Activated T-helper 17 cell treated with anti-CD3 and anti-CD28 coated beads, Interleukin-2, amount 50 U/mL, for 72 hours (primary cell): ENCODE data around the gene FAAP20. TPM values are rescaled to one million over a fixed set of nuclear protein-coding genes. Genes with fewer than 3 reads are reported as not detected.

Experiments used
- ATAC-seq: fragments of 150-1000 bp; cut with Tn5 transposase; replicated peaks from 2 replicates; pipeline ENCODE4 v1.10.0; 2021; ENCODE audit warnings: mild to moderate bottlenecking, moderate library complexity
- H3K27ac Mint-ChIP-seq: one replicate; pipeline ENCODE4 v1.8.0; 2022; ENCODE audit warnings: mixed read lengths
- H3K27me3 Mint-ChIP-seq: one replicate; pipeline ENCODE4 v1.8.0; 2022; ENCODE audit warnings: mixed read lengths
- H3K36me3 Mint-ChIP-seq: one replicate; pipeline ENCODE4 v1.8.0; 2022; ENCODE audit warnings: low read depth, mild to moderate bottlenecking, mixed read lengths
- H3K4me1 Mint-ChIP-seq: one replicate; pipeline ENCODE4 v1.8.0; 2022; ENCODE audit warnings: mixed read lengths
- H3K4me3 Mint-ChIP-seq: one replicate; pipeline ENCODE4 v1.8.0; 2022; ENCODE audit warnings: mild to moderate bottlenecking, mixed read lengths
- H3K9me3 Mint-ChIP-seq: one replicate; pipeline ENCODE4 v1.8.0; 2022; ENCODE audit warnings: mixed read lengths
- total RNA-seq, 2 donors: library from RNA; stranded (reverse); gene quantifications; one replicate each; pipeline ENCODE4 v1.2.3, GENCODE V29; 2022

Gene FAAP20
- total RNA-seq, 2 donors from 2014 or later: 56.7 to 68.3 TPM

DNA sequence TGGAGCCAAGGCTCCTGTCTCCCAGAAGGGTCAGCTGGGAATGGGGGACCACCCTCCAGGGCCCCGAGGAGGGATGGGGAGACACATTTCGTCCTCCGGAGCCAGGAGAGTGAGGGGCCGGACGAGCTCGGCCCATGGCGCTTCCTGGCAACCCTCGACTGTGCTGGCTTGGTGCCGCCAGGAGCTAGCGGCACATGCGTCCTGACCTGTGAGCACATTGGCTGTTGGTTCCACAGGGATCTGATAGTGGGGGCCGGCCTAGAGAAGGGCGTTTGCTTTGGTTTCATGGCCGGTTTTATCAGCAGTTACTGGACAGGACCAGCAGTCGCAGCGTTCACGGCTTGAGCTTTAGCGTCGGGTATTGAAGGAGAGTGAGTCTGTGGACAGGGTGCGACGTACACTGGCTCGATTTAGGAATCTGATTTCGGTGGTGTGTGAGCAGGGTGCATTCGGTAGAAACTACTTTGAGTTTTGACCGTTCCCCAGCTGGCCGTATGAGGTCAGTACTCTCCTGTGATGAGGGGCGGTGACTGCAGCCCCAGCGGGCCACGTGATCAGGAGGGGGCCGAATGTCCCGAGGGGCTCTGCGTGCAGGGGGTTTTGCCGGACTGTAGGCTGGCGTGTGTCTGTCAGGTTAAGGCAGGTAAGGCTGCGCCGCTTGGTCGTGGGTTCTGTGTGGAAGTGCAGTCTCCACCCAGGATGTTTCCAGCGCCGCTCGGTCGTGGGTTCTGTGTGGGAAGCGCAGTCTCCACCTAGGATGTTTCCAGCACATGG lies 18.7 kb downstream of the FAAP20 start:
- ATAC-seq: no peak
- H3K36me3 Mint-ChIP-seq: no peaks in the 10 kb centered on the region
- no peak overlapping the region for H3K27ac Mint-ChIP-seq
- H3K9me3 Mint-ChIP-seq: no peaks in the 10 kb centered on the region
- no peaks in the 10 kb centered on the region for H3K27me3 Mint-ChIP-seq
- H3K4me1 Mint-ChIP-seq: no peaks in the 10 kb centered on the region
- H3K4me3 Mint-ChIP-seq: no peak overlapping the region

DNA sequence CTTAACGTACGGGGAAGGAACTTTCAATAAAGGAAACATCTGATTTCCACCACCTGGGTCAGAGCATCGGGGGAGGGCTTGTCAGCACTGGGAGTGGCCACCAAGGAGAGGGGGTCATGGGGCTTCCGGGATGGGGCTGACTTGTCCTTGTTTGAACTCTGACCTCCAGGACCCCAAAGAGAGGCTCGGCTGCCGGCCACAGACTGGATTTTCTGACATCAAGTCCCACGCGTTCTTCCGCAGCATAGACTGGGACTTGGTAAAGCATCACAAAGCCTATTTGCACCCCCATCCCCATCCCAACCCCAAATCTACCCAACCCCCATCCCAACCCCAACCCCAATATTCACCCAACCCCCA lies 19.5 kb downstream of the FAAP20 start:
- H3K9me3 Mint-ChIP-seq: no peaks in the 10 kb centered on the region
- H3K4me1 Mint-ChIP-seq: no peaks in the 10 kb centered on the region
- H3K36me3 Mint-ChIP-seq: no peaks in the 10 kb centered on the region
- no peak overlapping the region for H3K27ac Mint-ChIP-seq
- peak overlapping the region; percentile 61 for H3K4me3 Mint-ChIP-seq
- ATAC-seq: no peak
- H3K27me3 Mint-ChIP-seq: no peaks in the 10 kb centered on the region

DNA sequence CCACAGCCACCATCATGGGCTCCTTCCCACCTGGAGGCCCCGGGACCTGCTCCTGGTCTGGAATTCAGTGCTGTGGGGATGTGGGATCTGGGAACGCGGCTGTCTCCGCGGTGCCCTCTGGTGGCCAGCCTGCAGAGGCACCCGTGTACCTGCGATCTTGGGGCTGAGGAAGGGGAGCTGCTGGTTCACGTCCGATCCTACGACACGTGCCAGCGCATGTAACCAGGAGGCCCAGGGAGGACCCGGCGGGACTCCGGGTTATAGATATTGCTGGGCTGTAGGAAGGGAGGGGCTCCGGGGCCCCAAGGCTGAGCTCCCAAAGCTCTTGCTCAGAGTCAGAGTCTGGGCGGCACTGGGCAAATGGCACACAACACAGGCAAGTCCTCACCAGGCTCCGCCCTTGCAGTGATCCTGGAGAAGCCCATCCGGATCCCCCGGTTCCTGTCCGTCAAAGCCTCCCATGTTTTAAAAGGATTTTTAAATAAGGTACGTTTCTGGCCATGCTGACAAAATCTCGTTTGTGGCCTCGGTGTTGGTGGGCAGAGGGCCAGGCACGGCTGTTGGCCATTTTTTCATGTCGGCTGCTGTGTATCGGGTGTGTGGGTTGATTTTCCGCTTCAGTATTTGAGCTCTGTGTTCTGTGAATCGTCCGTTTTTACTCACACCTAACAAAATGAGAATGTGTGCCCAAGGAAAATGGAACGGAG lies 20.1 kb downstream of the FAAP20 start:
- no peaks in the 10 kb centered on the region for H3K36me3 Mint-ChIP-seq
- no peaks in the 10 kb centered on the region for H3K4me1 Mint-ChIP-seq
- H3K27me3 Mint-ChIP-seq: no peaks in the 10 kb centered on the region
- H3K9me3 Mint-ChIP-seq: no peaks in the 10 kb centered on the region
- ATAC-seq: peak; percentile 85
- no peak overlapping the region for H3K27ac Mint-ChIP-seq
- H3K4me3 Mint-ChIP-seq: peak overlapping the region; percentile 61

DNA sequence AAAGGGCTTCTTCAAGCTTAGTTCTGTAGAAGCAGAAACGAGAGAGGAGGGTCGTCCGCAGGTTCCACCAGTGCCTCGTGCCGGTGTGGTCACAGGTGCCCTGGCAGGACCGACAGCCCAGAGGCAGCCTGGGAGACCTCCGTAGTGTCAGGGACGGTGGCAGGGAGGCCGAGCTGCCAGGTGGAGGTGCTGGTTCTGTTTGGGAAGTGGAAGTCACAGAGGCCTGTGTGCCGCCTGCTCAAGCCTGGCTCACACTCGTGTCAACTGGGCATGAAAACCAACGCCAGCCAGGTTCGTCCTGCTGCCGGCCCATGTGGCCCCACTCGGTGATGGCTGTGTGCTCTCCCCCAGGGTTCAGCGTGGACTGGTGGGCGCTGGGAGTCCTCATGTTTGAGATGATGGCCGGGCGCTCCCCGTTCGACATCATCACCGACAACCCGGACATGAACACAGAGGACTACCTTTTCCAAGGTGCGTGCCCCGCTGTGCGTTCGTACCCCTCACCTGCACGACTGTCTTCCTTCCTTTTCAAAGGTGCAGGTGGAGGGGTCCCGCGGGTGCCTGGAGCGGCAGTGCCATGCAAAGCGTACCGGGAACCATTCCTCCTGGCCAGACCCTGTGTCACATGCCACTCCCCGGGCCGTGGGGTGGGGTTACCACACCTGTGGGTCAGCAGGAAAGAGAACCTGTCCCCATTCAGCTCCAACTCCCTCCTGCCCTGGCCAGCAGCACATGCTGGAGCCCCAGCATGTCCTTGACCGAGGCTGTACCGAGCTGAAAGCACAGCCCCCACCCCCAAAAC lies 20.8 kb downstream of the FAAP20 start:
- H3K36me3 Mint-ChIP-seq: no peaks in the 10 kb centered on the region
- no peak overlapping the region for H3K27ac Mint-ChIP-seq
- no peaks in the 10 kb centered on the region for H3K27me3 Mint-ChIP-seq
- H3K4me1 Mint-ChIP-seq: no peaks in the 10 kb centered on the region
- H3K4me3 Mint-ChIP-seq: no peak overlapping the region
- ATAC-seq: peak; percentile 22
- H3K9me3 Mint-ChIP-seq: no peaks in the 10 kb centered on the region

DNA sequence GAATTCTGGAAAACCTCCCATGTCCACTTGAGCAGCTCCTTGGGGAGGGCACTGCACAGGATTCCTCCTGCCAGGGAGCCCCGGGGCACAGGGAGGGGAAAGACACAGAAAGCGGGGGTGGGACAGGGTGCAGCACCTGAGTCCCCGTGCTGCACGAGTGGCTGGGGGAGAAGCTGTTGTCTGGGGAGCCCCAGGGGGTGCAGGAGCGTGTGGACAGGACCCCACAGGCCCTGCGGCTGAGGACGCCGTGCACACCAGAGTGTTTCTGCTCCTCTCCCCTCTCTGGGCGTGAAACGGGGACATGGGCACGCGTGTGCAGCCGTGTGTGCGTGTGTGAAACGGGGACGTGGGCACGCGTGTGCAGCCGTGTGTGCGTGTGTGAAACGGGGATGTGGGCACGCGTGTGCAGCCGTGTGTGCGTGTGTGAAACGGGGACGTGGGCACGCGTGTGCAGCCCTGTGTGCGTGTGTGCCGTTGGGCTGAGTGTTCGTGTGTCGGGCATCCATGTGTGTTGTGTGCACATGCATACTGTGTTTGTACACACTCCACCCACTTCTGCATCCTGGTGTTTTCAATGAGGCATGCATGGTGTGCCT lies 21.9 kb downstream of the FAAP20 start:
- Mint-ChIP-seq H3K4me3 (no peak overlapping the region), H3K27ac (no peak overlapping the region), H3K27me3 (no peaks in the 10 kb centered on the region), H3K36me3 (no peaks in the 10 kb centered on the region), H3K4me1 (no peaks in the 10 kb centered on the region), H3K9me3 (no peaks in the 10 kb centered on the region)
- no peak for ATAC-seq

DNA sequence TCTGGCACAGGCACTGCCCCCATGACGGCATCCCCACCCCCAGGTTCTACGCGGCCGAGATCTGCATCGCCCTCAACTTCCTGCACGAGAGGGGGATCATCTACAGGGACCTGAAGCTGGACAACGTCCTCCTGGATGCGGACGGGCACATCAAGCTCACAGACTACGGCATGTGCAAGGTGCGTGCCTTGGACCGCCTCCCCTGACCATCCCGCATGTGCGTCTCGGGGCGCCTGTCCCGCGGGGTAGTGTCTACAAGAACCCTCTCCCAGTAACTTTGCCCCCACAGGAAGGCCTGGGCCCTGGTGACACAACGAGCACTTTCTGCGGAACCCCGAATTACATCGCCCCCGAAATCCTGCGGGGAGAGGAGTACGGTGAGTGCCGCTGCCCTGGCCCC lies 22.6 kb downstream of the FAAP20 start:
- Mint-ChIP-seq H3K9me3 (no peaks in the 10 kb centered on the region), H3K4me3 (no peak overlapping the region), H3K27me3 (no peaks in the 10 kb centered on the region), H3K4me1 (no peaks in the 10 kb centered on the region), H3K36me3 (no peaks in the 10 kb centered on the region), H3K27ac (no peak overlapping the region)
- no peak for ATAC-seq

DNA sequence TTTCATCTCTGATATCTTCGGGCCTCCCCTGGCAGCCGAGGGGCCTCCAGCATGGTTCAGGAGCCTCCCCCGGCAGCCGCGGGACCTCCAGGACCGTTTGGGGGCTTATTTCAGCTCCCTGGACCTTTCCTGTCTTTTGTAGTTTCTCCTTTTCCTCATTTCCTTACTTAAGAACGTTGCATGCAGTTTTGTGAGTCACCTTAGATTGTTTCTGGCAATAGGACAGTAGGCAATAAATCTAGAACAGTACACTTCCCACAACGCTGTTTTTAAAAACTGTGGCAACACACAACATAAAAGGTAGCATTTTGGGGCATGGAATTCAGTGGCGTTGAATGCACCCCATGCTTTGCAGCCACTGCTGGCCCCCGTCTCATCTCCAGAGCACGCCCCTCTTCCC lies 24.4 kb downstream of the FAAP20 start:
- ATAC-seq: no peak
- Mint-ChIP-seq H3K27ac (no peak overlapping the region), H3K9me3 (no peaks in the 10 kb centered on the region), H3K36me3 (no peaks in the 10 kb centered on the region), H3K27me3 (no peaks in the 10 kb centered on the region), H3K4me3 (no peak overlapping the region), H3K4me1 (no peaks in the 10 kb centered on the region)

DNA sequence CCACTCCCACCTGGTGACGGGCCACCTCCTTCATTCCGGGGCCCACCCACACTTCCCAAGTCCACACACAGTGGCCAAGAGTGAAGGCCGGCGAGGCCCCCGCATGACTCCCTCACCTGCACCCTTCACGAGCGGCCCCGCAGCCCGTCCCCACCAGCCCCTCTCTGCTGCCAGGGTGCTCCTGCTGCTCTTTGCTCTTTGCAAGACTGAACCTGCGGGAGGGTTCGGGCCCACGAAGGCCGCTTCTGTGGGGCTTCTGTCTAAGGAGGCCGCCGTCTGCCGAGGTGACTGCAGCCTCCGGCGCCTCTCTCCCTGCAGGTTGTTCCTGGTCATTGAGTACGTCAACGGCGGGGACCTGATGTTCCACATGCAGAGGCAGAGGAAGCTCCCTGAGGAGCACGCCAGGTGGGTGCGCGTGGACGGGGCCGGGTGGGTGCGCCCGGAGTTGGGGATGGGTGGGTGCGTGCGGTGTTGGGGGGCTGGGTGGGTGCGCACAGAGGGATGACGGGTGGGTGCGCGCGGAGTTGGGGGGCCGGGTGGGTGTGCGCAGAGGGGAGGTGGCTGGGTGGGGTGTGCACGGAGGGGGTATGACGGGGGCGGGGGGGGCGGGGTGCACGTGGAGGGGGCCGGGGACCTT lies 25.3 kb downstream of the FAAP20 start:
- H3K4me3 Mint-ChIP-seq: no peak overlapping the region
- no peak overlapping the region for H3K27ac Mint-ChIP-seq
- no peaks in the 10 kb centered on the region for H3K4me1 Mint-ChIP-seq
- no peaks in the 10 kb centered on the region for H3K27me3 Mint-ChIP-seq
- no peaks in the 10 kb centered on the region for H3K36me3 Mint-ChIP-seq
- H3K9me3 Mint-ChIP-seq: no peaks in the 10 kb centered on the region
- no peak for ATAC-seq

DNA sequence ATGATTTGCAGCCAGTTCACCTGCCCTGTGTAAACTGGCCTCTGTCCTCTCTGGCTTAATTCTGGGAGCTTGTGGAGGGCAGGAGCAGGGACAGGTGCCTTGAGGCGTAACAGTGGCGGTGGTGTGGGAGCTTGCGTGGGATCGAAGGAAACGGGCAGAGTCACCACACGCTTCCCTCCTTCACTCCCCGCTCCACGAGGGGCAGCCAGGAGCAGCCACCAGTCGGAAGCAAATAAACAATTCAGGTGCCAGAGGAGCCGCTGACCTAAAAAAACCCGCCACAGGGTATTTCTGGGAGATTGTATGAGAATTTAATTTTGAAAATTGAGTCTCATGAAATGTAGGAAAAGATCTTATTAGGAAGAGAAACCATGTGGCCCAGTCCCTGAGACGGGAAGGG lies 26.0 kb downstream of the FAAP20 start:
- Mint-ChIP-seq H3K4me1 (no peaks in the 10 kb centered on the region), H3K36me3 (no peaks in the 10 kb centered on the region), H3K4me3 (no peak overlapping the region), H3K9me3 (no peaks in the 10 kb centered on the region), H3K27ac (no peak overlapping the region), H3K27me3 (no peaks in the 10 kb centered on the region)
- no peak for ATAC-seq

DNA sequence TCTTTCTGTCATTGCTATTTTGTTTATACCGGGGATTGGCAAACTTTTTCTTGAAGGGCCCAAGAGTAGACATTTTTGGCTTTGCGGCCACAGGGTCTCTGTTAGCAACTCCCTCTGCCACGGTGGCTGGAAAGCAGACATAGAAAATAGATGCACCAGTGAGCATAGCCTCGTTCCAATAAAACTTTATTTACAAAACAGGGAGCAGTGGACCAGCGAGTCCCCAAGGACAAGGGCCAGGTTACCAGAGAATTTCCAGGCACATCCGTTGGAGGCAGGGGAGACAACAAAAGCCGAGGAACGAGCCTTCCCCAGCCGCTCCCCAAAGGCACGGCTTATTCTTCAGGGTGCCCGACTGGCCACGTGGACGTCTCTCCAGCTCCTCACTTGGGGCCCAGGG lies 26.5 kb downstream of the FAAP20 start:
- ATAC-seq: no peak
- Mint-ChIP-seq H3K9me3 (no peaks in the 10 kb centered on the region), H3K27ac (no peak overlapping the region), H3K4me1 (no peaks in the 10 kb centered on the region), H3K4me3 (no peak overlapping the region), H3K36me3 (peaks cover under 1% of the 10 kb centered on the region), H3K27me3 (no peaks in the 10 kb centered on the region)

DNA sequence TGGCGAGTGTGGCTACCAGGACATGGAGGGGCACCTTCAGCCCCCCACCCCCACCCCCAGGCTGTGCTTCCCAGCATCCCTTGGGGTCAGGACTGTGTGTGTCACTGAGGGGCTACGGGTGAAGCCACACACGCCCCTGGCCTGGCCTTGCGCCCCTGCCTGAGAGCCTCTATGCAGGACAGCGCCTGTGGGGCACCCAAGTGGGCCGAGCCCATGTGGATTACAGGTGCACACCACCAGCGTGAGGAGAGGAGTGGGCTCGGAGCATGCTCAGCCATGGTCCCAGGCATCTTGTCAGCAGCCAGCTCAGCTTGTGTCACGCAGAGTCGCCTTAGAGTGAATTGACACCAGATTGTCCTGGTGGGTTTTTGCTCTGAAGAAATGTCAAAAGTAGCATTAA lies 27.9 kb downstream of the FAAP20 start:
- Mint-ChIP-seq H3K9me3 (no peaks in the 10 kb centered on the region), H3K4me3 (no peak overlapping the region), H3K36me3 (peaks cover 5% of the 10 kb centered on the region), H3K27ac (no peak overlapping the region), H3K4me1 (peaks cover 5% of the 10 kb centered on the region), H3K27me3 (no peaks in the 10 kb centered on the region)
- no peak for ATAC-seq

DNA sequence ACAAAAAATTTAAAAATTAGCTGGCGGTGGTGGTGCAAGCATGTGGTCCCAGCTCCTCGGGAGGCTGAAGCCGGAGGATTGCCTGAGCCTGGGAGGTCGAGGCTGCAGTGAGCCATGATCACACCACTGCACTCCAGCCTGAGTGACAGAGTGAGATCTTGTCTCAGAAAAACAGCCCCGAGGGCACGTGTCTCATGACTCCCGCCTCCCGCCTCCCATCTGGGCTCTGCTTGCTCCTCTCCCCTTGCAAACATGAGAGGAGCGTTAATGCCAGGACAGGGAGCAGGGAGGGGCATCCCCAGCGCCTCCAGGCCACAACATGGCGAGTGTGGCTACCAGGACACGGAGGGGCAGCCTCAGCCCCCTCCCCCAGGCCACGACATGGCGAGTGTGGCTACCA lies 28.3 kb downstream of the FAAP20 start:
- Mint-ChIP-seq H3K4me3 (no peak overlapping the region), H3K4me1 (peaks cover 5% of the 10 kb centered on the region), H3K27ac (no peak overlapping the region), H3K9me3 (no peaks in the 10 kb centered on the region), H3K36me3 (peaks cover 5% of the 10 kb centered on the region), H3K27me3 (no peaks in the 10 kb centered on the region)
- ATAC-seq: no peak

DNA sequence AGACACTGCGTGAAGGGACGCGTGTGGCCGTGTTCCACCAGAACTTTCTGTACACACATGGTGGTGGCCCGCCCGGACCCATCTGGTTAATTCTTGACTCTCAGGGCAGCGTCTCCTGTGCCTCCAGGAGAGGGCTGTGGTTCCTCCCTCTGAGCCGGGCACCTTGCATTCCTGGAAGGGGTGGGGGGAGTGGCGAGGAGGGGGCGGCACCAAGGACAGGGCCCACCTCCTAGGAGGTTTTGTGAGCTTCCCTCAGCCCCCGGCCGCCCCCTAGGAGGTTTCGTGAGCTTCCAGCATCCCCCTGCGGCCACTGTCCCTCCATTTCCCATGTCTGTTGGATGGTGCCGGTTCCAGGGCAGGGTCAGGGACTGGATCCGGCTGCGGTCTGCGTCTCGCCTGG lies 28.9 kb downstream of the FAAP20 start:
- Mint-ChIP-seq H3K36me3 (peaks cover 5% of the 10 kb centered on the region), H3K4me3 (no peak overlapping the region), H3K9me3 (no peaks in the 10 kb centered on the region), H3K4me1 (peaks cover 5% of the 10 kb centered on the region), H3K27ac (no peak overlapping the region), H3K27me3 (no peaks in the 10 kb centered on the region)
- no peak for ATAC-seq

DNA sequence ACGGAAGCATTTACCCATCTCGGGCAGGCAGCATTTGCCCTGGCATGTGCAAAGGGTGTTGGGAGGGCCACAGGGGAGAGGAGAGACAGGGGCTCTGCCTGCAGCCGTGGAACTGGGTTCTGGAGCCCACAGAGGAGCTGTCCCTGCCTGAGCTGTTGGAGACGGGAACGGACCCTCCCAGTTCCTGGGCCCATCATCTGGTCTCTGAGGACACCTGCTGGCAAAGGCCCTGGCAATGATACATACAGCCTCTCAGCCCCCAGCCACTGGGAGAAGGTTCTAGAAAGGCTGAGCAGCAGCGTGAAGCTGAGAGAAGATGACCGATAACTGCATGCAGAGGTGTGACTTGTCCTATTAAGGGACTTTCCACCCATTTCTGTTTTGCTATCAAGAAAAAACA lies 31.4 kb downstream of the FAAP20 start:
- H3K4me1 Mint-ChIP-seq: peaks cover 5% of the 10 kb centered on the region
- H3K27ac Mint-ChIP-seq: no peak overlapping the region
- no peak for ATAC-seq
- no peaks in the 10 kb centered on the region for H3K27me3 Mint-ChIP-seq
- H3K9me3 Mint-ChIP-seq: no peaks in the 10 kb centered on the region
- peaks cover 13% of the 10 kb centered on the region for H3K36me3 Mint-ChIP-seq
- no peak overlapping the region for H3K4me3 Mint-ChIP-seq
